Activated T-cell treated with anti-CD3 and anti-CD28 coated beads, Interleukin-2, amount 50 U/mL, for 1 hour (primary cell): Measurements from ENCODE around the gene CDKL5.
"Not testable (repeated sequence)": the region's sequence is repeated elsewhere in the genome, so short reads cannot be mapped to it uniquely, and the experiment has no call there.

Source experiments
- DNase-seq: peaks from one replicate; pipeline ENCODE4 v3.0.0-alpha.2; 2020

The CDKL5 gene

GRCh38 chrX:18578546-18578945 lies 153.1 kb downstream of the CDKL5 start:
- DNase-seq, result no peak

DNA sequence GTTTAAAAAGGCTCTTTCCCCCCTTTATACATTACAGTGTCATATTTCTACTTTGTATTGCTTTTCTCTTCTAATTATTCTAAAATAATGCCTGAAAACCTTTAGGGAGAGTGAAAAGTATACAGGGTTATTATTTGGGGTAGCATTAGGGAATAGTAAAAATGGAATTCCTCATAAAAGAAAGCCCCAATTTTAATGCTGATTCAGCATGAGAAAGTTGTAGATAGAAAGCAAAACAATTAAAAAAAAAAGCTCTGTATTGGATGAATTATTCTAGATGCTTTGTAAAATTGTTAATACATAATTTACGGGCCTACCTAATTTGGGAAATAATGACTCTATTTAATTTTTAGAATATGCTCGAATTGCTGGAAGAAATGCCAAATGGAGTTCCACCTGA lies 154.1 kb downstream of the CDKL5 start:
- no peak for DNase-seq

DNA sequence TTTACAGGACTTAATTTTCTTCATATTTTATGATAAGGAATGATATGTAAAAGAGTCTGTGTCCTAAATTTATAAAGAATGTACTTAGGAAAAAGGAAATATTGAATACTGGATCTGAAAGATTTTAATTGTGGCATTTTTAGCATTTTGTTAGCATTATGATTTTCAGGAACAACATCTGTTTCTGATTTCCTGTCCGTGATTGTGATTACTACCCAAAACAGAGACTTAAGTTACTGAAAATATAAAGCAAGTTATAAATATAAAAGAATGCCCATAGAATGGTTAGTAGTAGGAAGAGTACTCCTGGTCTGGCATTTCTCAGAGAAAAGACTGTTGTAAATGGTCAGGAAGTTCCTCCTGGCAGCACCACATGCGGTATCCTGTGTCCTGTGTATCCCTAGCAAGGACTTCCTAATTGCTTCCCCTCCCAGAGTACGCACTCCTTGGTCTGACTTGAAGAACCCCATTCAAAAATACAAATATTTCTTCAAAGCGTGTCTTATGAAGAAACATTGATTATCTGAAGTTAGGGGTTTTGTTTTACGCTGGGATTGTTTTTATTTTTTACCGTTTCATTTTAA lies 157.6 kb downstream of the CDKL5 start:
- no peak for DNase-seq

GRCh38 chrX:18589292-18589691 lies 163.9 kb downstream of the CDKL5 start:
- DNase-seq, result not testable (repeated sequence)

DNA sequence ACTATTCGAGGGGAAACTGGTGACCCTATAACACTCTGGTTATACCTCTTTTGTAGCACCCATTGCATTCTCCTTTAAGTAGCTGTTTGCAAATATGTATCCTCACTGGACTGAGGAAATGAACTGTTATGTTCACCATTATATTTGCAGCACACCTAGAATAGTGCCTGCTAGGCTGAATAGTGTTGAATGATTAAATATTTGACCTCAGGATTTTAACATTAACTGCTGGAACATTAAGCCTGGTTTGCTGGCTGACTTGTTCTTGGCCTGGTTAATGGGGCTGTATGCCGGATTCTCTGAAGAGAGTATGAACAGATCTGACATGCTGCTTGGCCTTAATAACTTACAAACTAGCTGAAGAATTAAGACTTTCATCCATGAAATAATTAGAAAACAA lies 166.4 kb downstream of the CDKL5 start:
- DNase-seq, result no peak

GRCh38 chrX:18594079-18594478 lies 168.7 kb downstream of the CDKL5 start:
- no peak for DNase-seq

- no peak for DNase-seq
Measured at GRCh38 chrX:18596096-18596495, 170.7 kb downstream of the CDKL5 start.

DNA sequence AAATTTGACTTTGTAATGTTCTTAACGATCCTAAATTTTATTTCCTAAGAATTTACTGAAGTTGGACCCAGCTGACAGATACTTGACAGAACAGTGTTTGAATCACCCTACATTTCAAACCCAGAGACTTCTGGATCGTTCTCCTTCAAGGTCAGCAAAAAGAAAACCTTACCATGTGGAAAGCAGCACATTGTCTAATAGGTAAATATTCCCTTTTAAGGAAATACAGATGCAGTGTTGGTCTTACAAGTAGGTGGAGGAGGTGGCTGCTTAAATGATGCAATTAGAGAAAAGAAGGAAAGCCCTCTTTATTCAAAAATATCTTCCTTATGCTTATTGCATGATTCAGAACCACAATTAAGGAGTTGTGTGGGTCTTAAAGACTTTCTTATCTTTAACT lies 173.0 kb downstream of the CDKL5 start:
- no peak for DNase-seq

DNA sequence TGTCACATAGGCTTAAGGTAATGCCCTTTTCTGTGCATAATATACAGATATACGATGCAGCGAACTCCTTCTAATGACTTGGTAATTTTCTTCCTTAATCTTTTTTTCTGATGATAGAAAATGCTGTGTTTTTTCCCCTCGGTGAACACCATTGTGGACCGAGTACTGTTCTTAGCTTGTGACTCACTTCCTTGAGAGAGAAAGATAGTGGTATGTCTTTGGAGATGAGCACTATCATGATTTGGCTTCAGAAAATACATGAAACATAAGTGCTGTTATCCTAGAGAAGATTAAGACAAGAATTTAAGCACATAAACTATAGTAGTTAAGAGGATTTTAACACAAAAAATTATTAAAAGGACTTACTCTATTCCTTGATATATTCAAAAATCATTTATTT lies 182.6 kb downstream of the CDKL5 start:
- no peak for DNase-seq

GRCh38 chrX:18613930-18614639 lies 188.7 kb downstream of the CDKL5 start:
- no peak for DNase-seq

GRCh38 chrX:18616688-18617406 lies 191.4 kb downstream of the CDKL5 start:
- DNase-seq, result no peak

DNA sequence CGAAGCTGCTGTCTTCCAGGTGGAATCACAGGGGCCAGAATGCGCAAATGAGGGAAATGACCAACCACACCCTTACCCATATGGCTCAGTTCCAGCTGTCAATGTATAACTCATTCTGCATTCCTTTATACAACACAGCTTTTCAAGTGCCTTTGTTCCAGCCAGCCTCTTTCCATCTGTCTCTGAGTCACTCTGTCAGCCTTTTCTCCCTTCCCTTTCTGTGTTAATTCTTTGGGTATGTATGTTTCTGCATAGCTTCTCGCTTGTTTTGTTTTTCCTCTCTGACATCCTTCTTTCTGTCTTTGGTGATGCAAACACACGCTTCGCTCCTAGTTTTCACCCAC lies 192.0 kb downstream of the CDKL5 start:
- no peak for DNase-seq

DNA sequence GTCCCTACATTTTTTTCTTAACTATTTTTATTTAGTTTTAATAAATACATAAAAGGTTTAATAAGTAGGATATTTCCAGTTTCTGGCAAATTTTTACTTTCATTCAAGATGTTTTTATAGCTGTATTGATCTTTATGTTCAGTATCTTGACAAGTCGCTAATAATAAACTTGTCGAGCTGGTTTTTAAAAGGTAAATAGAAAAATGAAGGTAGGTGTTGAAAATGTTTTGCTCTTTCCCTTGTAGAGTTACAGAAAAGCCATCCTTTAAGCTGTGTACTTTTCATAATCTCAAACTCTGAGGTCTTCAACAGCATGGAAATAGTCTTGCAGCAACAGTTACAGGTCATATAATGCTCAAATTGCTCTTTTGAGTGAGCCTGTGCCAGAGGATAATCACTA lies 193.9 kb downstream of the CDKL5 start:
- no peak for DNase-seq

- DNase-seq, result no peak
Measured at GRCh38 chrX:18620349-18620748, 194.9 kb downstream of the CDKL5 start.

DNA sequence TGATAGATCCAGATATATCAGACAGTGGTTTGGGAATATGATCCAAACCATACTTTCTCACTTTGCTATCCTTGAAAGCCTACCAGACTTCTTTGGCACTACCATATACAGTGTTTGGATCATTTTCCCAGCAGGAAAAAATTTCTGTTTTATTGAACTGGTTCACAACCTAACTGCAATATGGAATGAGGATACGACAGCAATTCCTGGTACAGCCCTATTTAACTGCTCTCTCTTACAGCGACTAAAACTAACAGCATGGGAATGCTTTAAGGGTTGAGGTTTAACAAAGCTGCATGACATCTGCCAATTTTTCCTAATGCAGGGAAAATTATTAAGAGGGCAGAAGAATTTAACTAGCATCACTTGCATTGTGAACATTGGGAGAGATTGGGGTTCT lies 199.2 kb downstream of the CDKL5 start:
- DNase-seq, result no peak

DNA sequence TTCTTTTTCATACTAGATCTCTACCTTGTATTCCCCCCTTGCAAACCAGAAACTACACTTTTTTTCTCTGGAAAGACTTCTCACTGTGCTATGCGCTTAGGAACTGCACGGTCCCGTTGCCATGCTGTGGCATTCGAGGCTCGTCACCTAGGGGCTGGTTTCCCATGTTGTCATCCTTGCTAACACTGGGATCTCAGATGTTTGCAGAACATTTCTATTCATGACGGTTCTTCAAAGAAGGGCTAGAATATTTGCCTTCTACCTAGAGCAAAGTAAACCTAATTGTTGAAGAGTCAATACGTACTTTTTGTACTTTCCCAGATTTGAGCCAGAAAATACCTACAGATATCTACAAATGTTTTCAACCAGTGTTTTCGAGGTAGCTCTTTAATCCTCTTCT lies 205.5 kb downstream of the CDKL5 start:
- DNase-seq, result no peak

DNA sequence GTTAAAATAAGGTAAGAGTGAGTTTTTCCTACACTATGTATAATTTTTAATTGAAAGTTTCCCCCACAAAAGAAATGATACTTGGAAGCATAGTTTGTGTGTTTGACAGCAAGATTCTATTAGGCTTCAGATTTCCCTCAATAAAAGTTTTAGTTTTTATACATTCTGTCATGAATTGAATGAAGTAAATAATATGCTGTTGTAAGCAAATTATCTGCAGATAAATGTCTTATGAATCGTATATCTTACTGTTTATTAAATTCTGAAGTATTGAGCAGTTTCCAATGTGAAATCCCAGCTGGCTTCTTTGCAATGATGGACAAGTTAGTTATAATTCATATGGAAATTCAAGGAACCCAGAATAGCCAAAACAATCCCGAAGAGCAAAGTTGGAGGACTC lies 213.0 kb downstream of the CDKL5 start:
- no peak for DNase-seq

GRCh38 chrX:18639280-18639679 lies 213.9 kb downstream of the CDKL5 start:
- DNase-seq, result no peak

GRCh38 chrX:18640686-18641085 lies 215.3 kb downstream of the CDKL5 start:
- DNase-seq, result no peak

GRCh38 chrX:18643243-18643642 lies 217.8 kb downstream of the CDKL5 start:
- no peak for DNase-seq

DNA sequence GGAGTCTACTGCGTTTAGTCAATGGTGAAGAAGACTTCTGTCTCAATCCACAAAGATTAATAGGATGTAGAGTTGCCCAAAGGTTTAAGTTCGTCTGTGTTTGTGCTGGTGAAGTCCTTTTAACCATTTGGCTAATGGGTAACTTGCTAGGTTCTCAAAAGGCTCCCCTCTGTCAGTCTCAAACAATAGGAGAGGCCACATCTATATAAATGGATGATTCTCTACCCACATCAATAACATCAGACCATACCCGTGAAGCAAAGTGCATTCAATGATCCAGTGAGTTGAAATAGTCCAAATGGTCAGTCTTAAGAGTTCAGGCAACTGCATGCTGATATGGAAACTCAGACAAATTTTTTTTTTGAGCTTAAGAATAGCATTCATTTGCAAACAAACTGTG lies 218.4 kb downstream of the CDKL5 start:
- DNase-seq, result no peak

DNA sequence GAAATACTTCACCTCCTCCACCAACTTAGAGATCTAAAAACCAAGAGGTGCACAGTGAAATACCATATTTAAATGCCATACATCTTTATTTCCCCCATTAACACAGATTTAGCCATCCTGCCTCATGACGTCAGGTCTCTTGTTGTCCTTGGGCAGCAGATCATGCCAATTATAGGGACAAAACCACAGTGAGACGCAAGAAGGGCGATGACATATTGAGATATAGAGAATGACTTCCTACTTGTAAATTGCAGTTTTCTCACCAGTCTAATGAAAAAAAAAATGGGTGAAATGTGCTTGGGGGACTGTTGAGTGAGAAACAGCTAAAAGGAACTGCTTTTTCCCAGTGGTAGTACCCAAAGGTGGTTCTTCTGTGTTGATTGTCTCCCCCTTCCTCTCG lies 222.2 kb downstream of the CDKL5 start:
- DNase-seq, result no peak

DNA sequence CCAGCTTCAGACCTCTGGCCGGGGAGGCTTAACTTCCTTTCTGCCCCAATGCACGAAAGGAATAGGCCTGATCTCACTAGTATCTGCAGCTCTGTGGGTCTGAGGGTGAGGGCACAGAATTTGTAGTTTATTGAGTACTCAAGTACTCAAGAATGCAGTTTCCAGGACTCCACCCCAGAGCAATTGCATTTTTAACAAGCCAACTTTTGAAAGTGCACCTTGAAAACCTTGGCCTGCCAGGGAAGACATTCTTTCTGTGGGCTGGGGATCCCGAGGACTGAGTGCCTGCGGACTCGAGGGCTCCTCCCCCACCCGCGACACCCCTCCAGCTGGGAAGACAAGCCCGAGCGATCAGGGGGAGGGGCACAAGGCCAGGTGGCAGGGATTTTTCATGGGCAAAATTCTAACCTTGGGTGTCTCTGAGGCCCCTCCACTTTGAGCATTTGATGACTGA lies 224.1 kb downstream of the CDKL5 start:
- no peak for DNase-seq

GRCh38 chrX:18650662-18651061 lies 225.3 kb downstream of the CDKL5 start:
- DNase-seq, result no peak

DNA sequence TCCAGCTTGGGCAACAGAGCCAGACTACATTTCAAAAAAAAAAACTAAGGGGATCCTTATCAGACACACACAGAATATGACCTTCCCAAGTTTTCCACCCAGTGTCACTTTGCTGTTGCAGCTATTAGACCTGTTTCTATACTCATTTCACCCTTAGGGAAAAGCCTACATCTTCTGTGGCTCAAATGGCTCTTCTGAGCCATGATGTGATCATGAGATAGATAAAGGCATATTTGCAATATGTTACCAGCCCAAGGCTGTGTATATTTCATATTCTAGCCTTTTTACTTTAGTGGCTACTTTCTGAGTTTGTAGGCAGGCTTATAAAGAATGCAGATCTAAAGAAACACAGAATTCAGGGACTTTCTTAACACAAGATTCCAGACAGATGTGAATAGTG lies 227.2 kb downstream of the CDKL5 start:
- DNase-seq, result no peak
